WERI-Rb-1 (cell line): ENCODE results near the gene PEMT.

Source experiments
- DNase-seq: peaks from one replicate; pipeline ENCODE4 v3.0.0-alpha.2; 2020
- H3K27ac ChIP-seq: fragments of 250-450 bp; sonication (Bioruptor Pico); 2 replicates; pipeline ENCODE4 v1.5.1; 2020; ENCODE audit warnings: mild to moderate bottlenecking, moderate library complexity
- H3K27me3 ChIP-seq: fragments of 250-450 bp; sonication (Bioruptor Pico); 2 replicates; pipeline ENCODE4 v1.5.1; 2021; ENCODE audit warnings: mild to moderate bottlenecking, low read depth, moderate library complexity; ENCODE audit not compliant: insufficient read depth, severe bottlenecking
- H3K36me3 ChIP-seq: fragments of 250-450 bp; sonication (Bioruptor Pico); 2 replicates; pipeline ENCODE4 v1.5.1; 2020; ENCODE audit warnings: mild to moderate bottlenecking, moderate library complexity
- H3K4me3 ChIP-seq: 2 replicates; pipeline ENCODE4 v1.5.1; 2011; ENCODE audit warnings: low read depth, mild to moderate bottlenecking, control low read depth, low read length
- H3K9me3 ChIP-seq: fragments of 250-450 bp; sonication (Bioruptor Pico); 2 replicates; pipeline ENCODE4 v1.5.1; 2021; ENCODE audit warnings: mild to moderate bottlenecking, moderate library complexity; ENCODE audit not compliant: severe bottlenecking
- CTCF ChIP-seq: IDR thresholded peaks from 2 replicates; pipeline ENCODE4 v1.5.1; 2011; ENCODE audit warnings: low read depth, mild to moderate bottlenecking, control low read depth, inconsistent platforms, low read length

PEMT gene

DNA sequence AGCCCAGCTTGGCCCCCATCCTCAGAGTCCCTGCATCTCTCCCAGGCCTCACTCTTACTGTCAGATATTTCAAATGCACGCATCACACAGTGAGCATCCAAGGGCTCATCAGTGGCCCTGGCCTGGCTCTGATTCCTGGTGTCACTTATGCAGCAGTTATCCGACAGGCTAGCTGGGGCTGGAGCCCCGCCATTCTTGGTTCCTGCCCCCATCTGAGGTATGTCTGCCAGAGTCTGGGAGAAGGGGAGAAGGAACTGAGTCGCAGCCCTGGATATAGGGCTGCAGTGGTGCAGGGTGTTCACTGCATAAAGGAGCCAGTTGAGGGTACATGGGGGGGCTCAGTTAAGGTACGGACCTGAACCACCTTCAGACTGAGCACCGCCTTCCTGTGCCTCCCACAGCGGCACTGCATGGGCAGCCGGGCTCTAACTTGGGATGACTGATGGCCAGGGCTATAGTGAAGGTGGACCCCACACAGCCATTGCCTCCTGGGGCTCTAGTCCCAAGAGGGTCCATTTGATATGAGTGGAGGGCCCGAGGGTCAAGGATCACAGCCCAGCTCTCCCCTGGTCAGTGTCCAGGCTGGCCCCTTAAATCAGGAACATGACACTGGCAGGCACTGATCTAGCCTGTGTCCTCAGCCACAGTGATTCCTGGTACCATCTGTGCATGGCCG, 93.5 kb downstream of the PEMT start:
- Histone ChIP-seq H3K4me3 (no peak overlapping the region), H3K27me3 (no peaks in the 10 kb centered on the region), H3K27ac (no peak overlapping the region), H3K9me3 (no peaks in the 10 kb centered on the region), H3K36me3 (peaks cover under 1% of the 10 kb centered on the region; the same call in 1 of the 2 replicates)
- TF ChIP-seq CTCF: no peak
- DNase-seq: no peak

DNA sequence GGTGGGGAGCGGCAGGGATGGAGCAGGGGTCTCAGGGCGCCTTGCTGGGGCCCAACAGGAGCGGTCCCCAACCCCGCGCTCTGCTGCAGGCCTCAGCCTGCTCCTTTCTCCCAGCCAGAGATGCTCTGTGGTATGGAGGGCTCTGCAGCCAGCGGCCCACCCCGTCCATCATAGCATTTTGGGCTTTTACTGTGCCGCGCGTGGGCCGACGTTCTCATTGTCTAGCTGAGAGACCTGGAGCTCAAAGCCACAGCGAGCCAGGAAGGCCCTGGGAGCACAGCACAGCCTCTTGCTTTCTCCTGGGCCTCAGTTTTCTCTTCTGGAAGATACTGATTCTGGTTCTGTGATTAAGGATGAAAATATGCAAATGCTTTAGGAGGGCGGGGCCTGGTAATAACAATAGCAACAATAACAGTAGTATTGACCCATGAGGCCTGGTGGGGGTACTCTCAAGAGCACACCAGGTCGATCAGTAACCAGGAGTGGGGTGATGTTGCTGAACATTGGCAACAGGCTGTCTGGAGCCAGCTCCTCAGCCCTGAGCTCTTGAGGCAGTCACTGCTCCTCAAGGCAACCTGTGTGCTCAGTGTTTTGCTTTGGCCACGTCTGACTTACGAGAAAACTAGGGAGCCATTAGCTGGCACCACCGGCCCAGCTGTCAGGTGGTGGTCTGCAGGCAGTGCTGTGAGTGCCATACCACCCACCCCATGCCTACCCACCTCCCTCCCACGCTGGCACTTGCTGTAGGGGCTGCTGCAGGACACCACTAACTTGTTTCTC, 94.3 kb downstream of the PEMT start:
- no peaks in the 10 kb centered on the region for H3K27me3 ChIP-seq
- H3K4me3 ChIP-seq: no peak overlapping the region; the same call in 1 of the 2 replicates
- no peaks in the 10 kb centered on the region for H3K9me3 ChIP-seq
- H3K36me3 ChIP-seq: peaks cover 7% of the 10 kb centered on the region
- DNase-seq: no peak
- H3K27ac ChIP-seq: no peak overlapping the region
- TF ChIP-seq CTCF: no peak

GRCh38 chr17:17496189-17497064, 95.1 kb downstream of the PEMT start, which contains the start of gene RASD1:
Gene RASD1 (minus strand): TSS chr17:17496395. CDS start chr17:17496181, 214 bp downstream.
- peak within 1 kb of the TSS; percentile 76 for H3K27ac ChIP-seq
- H3K36me3 ChIP-seq: peaks cover 13% of the 10 kb centered on the region
- no peaks in the 10 kb centered on the region for H3K9me3 ChIP-seq
- peak within 1 kb of the TSS; percentile 68 for H3K4me3 ChIP-seq
- H3K27me3 ChIP-seq: no peaks in the 10 kb centered on the region
- peak; percentile 77 for TF ChIP-seq CTCF
- peak; percentile 83 for DNase-seq

GRCh38 chr17:17495536-17496188, 95.8 kb downstream of the PEMT start:
- Histone ChIP-seq H3K27me3 (no peaks in the 10 kb centered on the region), H3K9me3 (no peaks in the 10 kb centered on the region), H3K27ac (peak overlapping the region; percentile 76; the same call in 1 of the 2 replicates), H3K36me3 (peaks cover 17% of the 10 kb centered on the region), H3K4me3 (peak overlapping the region; percentile 68)
- no peak for DNase-seq
- TF ChIP-seq CTCF: no peak

DNA sequence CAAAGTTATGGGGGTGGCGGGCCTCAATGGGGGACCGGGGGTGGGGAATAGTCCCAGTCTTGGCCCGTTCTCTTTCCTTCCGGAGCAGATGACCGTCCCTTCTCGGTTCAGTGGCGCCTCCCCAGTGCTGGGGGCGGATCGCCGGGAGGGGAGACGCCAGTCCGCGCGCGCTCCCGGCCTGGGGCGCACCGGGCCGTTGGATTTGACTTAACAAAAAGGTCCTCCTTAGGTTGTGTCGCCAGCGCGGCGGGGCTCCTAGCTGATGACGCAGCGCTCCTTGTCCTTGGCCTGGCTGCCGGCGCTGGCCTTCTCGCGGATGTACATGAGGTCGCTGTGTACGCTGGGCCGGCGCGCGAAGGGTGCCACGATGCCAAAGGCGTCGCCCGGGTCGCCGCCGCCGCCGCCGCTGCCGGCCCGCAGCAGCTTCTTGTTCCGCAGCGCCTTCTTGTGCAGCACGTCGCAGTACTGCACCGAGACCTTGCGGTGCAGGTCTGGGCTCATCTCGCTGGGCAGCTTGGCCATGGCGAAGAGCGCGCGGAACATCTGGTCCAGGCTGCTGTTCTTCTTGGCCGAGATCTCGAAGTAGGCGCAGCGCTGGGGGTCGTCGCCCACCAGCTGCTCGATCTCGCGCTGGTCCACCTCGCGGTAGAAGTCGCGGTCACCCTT, 96.5 kb downstream of the PEMT start:
- TF ChIP-seq CTCF: no peak
- Histone ChIP-seq H3K4me3 (peak overlapping the region; percentile 68), H3K27me3 (no peaks in the 10 kb centered on the region), H3K36me3 (peaks cover 17% of the 10 kb centered on the region), H3K27ac (no peak overlapping the region), H3K9me3 (no peaks in the 10 kb centered on the region)
- DNase-seq: peak; percentile 56
